Lung (tissue), 12 donors: ENCODE measurements around the gene KMT2C. TPM values are rescaled to one million over a fixed set of nuclear protein-coding genes. Genes with fewer than 3 reads are reported as not detected.
A peak's percentile ranks its signal among the peaks of the same experiment; 100 is the strongest.
"Not testable (repeated sequence)": the region's sequence is repeated elsewhere in the genome, so short reads cannot be mapped to it uniquely, and the experiment has no call there.

ENCODE experiments used
- ATAC-seq: fragments of 200-7000 bp; cut with Tn5 transposase; one replicate; pipeline ENCODE4 v1.9.1; 2020; ENCODE audit warnings: moderate number of reproducible peaks; ENCODE audit not compliant: insufficient read depth, low FRiP score
- DNase-seq, 3 donors: peaks; one replicate each; pipeline ENCODE4 v3.0.0-alpha.2; 2013 to 2017
- H3K27ac ChIP-seq, 2 donors: one replicate each; pipeline ENCODE4 v1.5.1; 2013; ENCODE audit warnings: mild to moderate bottlenecking in 2 of 2, moderate library complexity in 2 of 2, control low read depth in 1 of 2, inconsistent platforms in 1 of 2, low read depth in 1 of 2, low read length in 1 of 2
- H3K27me3 ChIP-seq, 3 donors: one replicate each; pipeline ENCODE4 v1.5.1; 2013; ENCODE audit warnings: low read length in 2 of 3; ENCODE audit not compliant: control insufficient read depth in 3 of 3, insufficient read depth in 3 of 3
- H3K36me3 ChIP-seq, 4 donors: one replicate each; pipeline ENCODE4 v1.5.1; 2013; ENCODE audit warnings: low read length in 4 of 4, mild to moderate bottlenecking in 1 of 4, moderate library complexity in 1 of 4; ENCODE audit not compliant: control insufficient read depth in 4 of 4, insufficient read depth in 4 of 4
- H3K4me1 ChIP-seq, 5 donors: one replicate each; pipeline ENCODE4 v1.5.1; 2013; ENCODE audit warnings: low read length in 5 of 5, mild to moderate bottlenecking in 2 of 5, moderate library complexity in 1 of 5; ENCODE audit not compliant: control insufficient read depth in 5 of 5, insufficient read depth in 5 of 5
- H3K4me3 ChIP-seq: one replicate; pipeline ENCODE4 v1.5.1; 2013; ENCODE audit warnings: mild to moderate bottlenecking, control low read depth, moderate library complexity
- H3K9ac ChIP-seq, 2 donors: one replicate each; pipeline ENCODE4 v1.5.1; 2013; ENCODE audit warnings: low read length in 2 of 2, control low read depth in 1 of 2; ENCODE audit not compliant: insufficient read depth in 1 of 2
- H3K9me3 ChIP-seq, 4 donors: one replicate each; pipeline ENCODE4 v1.5.1; 2013; ENCODE audit warnings: low read length in 3 of 4, mild to moderate bottlenecking in 1 of 4, moderate library complexity in 1 of 4; ENCODE audit not compliant: control insufficient read depth in 4 of 4, insufficient read depth in 3 of 4
- CTCF ChIP-seq: IDR thresholded peaks from 2 replicates; pipeline ENCODE4 v1.5.1; 2012; ENCODE audit warnings: mild to moderate bottlenecking; ENCODE audit errors: control extremely low read depth, extremely low read depth
- WGBS, 2 donors: extraction: QIAGEN DNeasy Blood & Tissue Kit; methylation state at CpG; one replicate each; pipeline ENCODE4 v1.1.7; 2013; 5-methylcytosine and 5-hydroxymethylcytosine counted together
- polyA plus RNA-seq, 2 donors: library from polyadenylated mRNA; stranded (reverse); fragments of 200-250 nt; gene quantifications; one replicate each; pipeline ENCODE4 v1.2.1, GENCODE V29; 2013
- total RNA-seq, 2 donors: library from RNA; depleted of rRNA in 1 of 2; stranded (reverse); fragments of >200 nt in 1 of 2; gene quantifications; one replicate each; pipeline ENCODE4 v1.2.1, GENCODE V29; 2014 to 2021
- donor health status: control.
- donor health status: control.
- donor health status: Bipolar disorder and iron deficiency.
- donor health status: healthy.
- donor health status: DM: yes; HTN: yes; CAD: no.

Gene KMT2C
- total and polyA plus RNA-seq, 4 donors = 10.2 to 115 (median 52.3) TPM

- no peak overlapping the region for H3K9ac ChIP-seq
- TF ChIP-seq CTCF = no peak
- no peak overlapping the region for H3K4me3 ChIP-seq
- ATAC-seq (peak; percentile 28), DNase-seq (peak in 1 of 3 donors; percentile 57)
- H3K36me3 ChIP-seq = no peaks in the 10 kb centered on the region
- 64 to 69% methylated on average over 9 of the region's 9 CpGs for WGBS, 2 donors
- no peak overlapping the region for H3K27ac ChIP-seq
- H3K9me3 ChIP-seq = peaks cover 0 to 6% (median 1%) of the 10 kb centered on the region in 4 donors
- no peaks in the 10 kb centered on the region for H3K27me3 ChIP-seq
- peaks cover 0 to 17% (median 3%) of the 10 kb centered on the region in 5 donors for H3K4me1 ChIP-seq
These were observed 52.2 kb downstream of the KMT2C start for GRCh38 chr7:152383341-152384234.

DNA sequence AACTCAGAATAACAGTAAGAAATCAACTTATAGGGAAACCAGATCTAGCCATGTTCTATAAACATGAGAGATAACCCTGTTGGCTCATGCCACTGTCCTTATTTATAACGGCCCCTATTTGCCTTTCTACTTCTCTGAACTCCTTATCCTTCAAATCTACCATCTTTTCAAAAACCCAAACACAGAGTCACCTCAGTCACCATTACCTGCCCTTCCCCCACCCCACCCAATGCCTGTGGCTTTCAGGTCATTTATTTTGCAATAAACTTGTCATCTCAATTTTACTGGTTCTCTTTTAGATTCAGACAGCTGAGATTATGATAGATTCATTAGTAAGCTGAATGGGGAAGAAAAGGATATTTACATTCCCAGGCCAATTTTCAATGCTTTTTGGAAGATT is 53.6 kb downstream of the KMT2C start:
- Histone ChIP-seq H3K27me3 (no peaks in the 10 kb centered on the region), H3K4me1 (peaks cover 0 to 17% (median 3%) of the 10 kb centered on the region in 5 donors), H3K9ac (no peak overlapping the region), H3K36me3 (no peaks in the 10 kb centered on the region), H3K4me3 (no peak overlapping the region), H3K27ac (no peak overlapping the region), H3K9me3 (peaks cover 0 to 6% (median 1%) of the 10 kb centered on the region in 4 donors)
- DNase-seq = no peak
- TF ChIP-seq CTCF = no peak
- 38 to 61% methylated on average over 1 of the region's 1 CpG for WGBS, 2 donors
- no peak for ATAC-seq

GRCh38 chr7:152380931-152381578 is 54.7 kb downstream of the KMT2C start:
- not testable (repeated sequence) for H3K9ac ChIP-seq, H3K4me3 ChIP-seq, H3K27ac ChIP-seq, ATAC-seq, H3K27me3 ChIP-seq, DNase-seq, H3K36me3 ChIP-seq
- H3K4me1 ChIP-seq = peaks cover 0 to 17% (median 3%) of the 10 kb centered on the region in 5 donors
- WGBS, 2 donors = 62 to 75% methylated on average over 5 of the region's 5 CpGs
- H3K9me3 ChIP-seq = peaks cover 0 to 15% (median 1%) of the 10 kb centered on the region in 4 donors

DNA sequence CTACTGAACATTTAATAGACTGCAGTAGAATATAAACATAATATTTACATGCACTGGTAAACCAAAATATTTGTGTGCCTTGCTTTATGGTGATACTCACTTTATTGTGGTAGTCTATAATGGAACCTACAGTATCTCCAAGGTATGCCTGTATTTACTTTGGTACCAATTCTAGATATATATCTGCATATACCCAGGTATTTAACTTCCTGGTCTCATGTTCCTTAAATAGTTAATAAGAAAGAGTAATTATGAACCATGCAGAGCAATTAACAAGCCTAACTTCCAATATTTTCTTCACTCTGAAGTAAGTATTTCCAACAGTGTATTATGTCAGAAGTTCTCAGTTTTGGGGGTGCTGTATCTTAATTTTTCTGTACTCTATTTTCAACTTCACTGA is 57.3 kb downstream of the KMT2C start:
- ATAC-seq, DNase-seq, H3K9ac ChIP-seq, H3K36me3 ChIP-seq, H3K4me3 ChIP-seq, H3K27ac ChIP-seq, H3K27me3 ChIP-seq: not testable (repeated sequence)
- peaks cover 0 to 16% (median 1%) of the 10 kb centered on the region in 5 donors for H3K4me1 ChIP-seq
- H3K9me3 ChIP-seq = peaks cover 0 to 15% (median 1%) of the 10 kb centered on the region in 4 donors

DNA sequence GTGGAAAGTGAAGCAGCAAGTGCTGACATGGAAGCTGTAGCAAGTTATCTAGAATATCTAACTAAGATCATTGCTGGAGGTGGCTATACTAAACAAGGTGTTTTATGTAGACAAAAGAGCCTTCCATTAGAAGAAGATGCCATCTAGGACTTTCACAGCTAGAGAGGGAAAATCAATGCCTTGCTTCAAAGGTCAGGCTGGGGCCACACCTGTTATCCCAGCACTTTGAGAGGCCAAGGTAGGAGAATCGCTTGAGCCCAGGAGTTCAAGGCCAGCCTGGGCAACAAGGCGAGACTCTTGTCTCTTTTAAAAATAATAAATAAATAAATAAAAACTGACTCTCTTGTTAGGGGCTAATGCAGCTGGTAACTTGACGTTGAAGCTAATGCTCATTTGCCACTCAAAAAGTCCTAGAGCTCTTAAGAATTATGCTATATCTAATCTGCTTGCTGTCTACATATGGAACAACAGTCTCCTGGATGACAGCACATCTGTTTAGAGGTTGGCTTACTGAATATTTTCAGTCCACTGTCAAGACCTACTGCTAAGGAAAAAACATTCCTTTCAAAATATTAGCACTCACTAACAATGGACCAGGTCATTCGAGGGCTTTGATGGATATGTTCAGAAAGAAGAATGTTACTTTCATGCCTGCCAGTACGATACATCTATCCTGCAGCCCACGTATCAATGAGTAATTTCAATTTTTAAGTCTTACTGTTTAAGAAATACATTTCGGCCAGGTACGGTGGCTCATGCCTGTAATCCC is 58.9 kb downstream of the KMT2C start:
- H3K9ac ChIP-seq, DNase-seq, H3K36me3 ChIP-seq, H3K27me3 ChIP-seq, H3K27ac ChIP-seq, H3K4me3 ChIP-seq, ATAC-seq: not testable (repeated sequence)
- Histone ChIP-seq H3K4me1 (peaks cover 0 to 11% (median 0%) of the 10 kb centered on the region in 5 donors), H3K9me3 (peaks cover 0 to 12% (median 1%) of the 10 kb centered on the region in 4 donors)
- whole genome bisulfite sequencing, 2 donors = 87 to 90% methylated on average over 8 of the region's 8 CpGs
